PC-3 (cell line): ENCODE data around the gene TKT. TPM values are rescaled to one million over a fixed set of nuclear protein-coding genes. Genes with fewer than 3 reads are reported as not detected.

Experiments used
- ATAC-seq: fragments of 200-7000 bp; cut with Tn5 transposase; 2 replicates; pipeline ENCODE4 v1.9.1; 2020; ENCODE audit warnings: mild to moderate bottlenecking, moderate library complexity
- BruUV-seq: library from RNA; stranded (reverse); fragments of 400-500 nt; replicated peaks from 2 replicates; lab custom pipeline; 2021; lab: Mats Ljungman, UMichigan
- CTCF ChIA-PET: fragments of 300-600 bp; sonication (Branson Sonifier 250); formaldehyde crosslinking; loops from one replicate; lab custom pipeline; 2022; ENCODE audit warnings: antibody characterized with exemption; lab: Charles Lee
- POLR2A ChIA-PET: fragments of 300-600 bp; sonication (Branson Sonifier 250); formaldehyde crosslinking; loops from one replicate; lab custom pipeline; 2022; ENCODE audit warnings: antibody characterized with exemption; ENCODE audit not compliant: unreplicated experiment; lab: Charles Lee
- DNase-seq: peaks from one replicate; pipeline ENCODE4 v3.0.0-alpha.2; 2015
- H2AFZ ChIP-seq: fragments of 300-600 bp; sonication (generic); 2 replicates; pipeline ENCODE4 v1.6.0; 2016; ENCODE audit warnings: antibody characterized with exemption, low read length
- H3F3A ChIP-seq: fragments of 300-600 bp; sonication (generic); one replicate; pipeline ENCODE4 v1.6.0; 2017; ENCODE audit warnings: antibody characterized with exemption, low read length, control low read depth, mild to moderate bottlenecking; ENCODE audit not compliant: unreplicated experiment
- H3K27ac ChIP-seq: fragments of 300-600 bp; sonication (generic); 2 replicates; pipeline ENCODE4 v1.5.1; 2016; ENCODE audit warnings: mild to moderate bottlenecking, low read length
- H3K27me3 ChIP-seq: fragments of 300-600 bp; sonication (generic); 2 replicates; pipeline ENCODE4 v1.6.1; 2016; ENCODE audit warnings: low read length, mixed read lengths
- H3K36me3 ChIP-seq: fragments of 300-600 bp; sonication (generic); 2 replicates; pipeline ENCODE4 v1.6.1; 2016; ENCODE audit warnings: low read depth, mixed run types, low read length, mixed read lengths
- H3K4me1 ChIP-seq: fragments of 300-600 bp; sonication (generic); 2 replicates; pipeline ENCODE4 v1.5.1; 2016; ENCODE audit warnings: low read length; ENCODE audit not compliant: insufficient read depth
- H3K4me2 ChIP-seq: fragments of 300-600 bp; sonication (generic); 2 replicates; pipeline ENCODE4 v1.6.0; 2016; ENCODE audit warnings: low read length
- H3K4me3 ChIP-seq: fragments of 300-600 bp; sonication (generic); 2 replicates; pipeline ENCODE4 v1.5.1; 2016; ENCODE audit warnings: mild to moderate bottlenecking, low read length, mixed read lengths
- H3K79me2 ChIP-seq: fragments of 300-600 bp; sonication (generic); 2 replicates; pipeline ENCODE4 v1.6.1; 2017; ENCODE audit warnings: low read length, mixed read lengths
- H3K9ac ChIP-seq: fragments of 300-600 bp; sonication (generic); 2 replicates; pipeline ENCODE4 v1.6.0; 2016; ENCODE audit warnings: mild to moderate bottlenecking, low read length
- H3K9me2 ChIP-seq: fragments of 300-600 bp; sonication (generic); replicated peaks from 2 replicates; pipeline ENCODE4 v1.6.1; 2016; ENCODE audit warnings: mixed run types, low read length, mixed read lengths
- H3K9me3 ChIP-seq: fragments of 300-600 bp; sonication (generic); 2 replicates; pipeline ENCODE4 v1.6.1; 2016; ENCODE audit warnings: low read length, mixed read lengths
- H4K20me1 ChIP-seq: fragments of 300-600 bp; sonication (generic); 2 replicates; pipeline ENCODE4 v1.6.1; 2016; ENCODE audit warnings: low read length, mixed read lengths
- CTCF ChIP-seq: fragments of 300-600 bp; sonication (generic); conservative IDR thresholded peaks from 2 replicates; pipeline ENCODE4 v1.5.1; 2017; ENCODE audit warnings: antibody characterized with exemption, low read depth, mild to moderate bottlenecking, low read length
- EZH2 ChIP-seq: fragments of 300-600 bp; sonication (generic); IDR thresholded peaks from one replicate; pipeline ENCODE4 v1.6.1; 2017; ENCODE audit warnings: antibody characterized with exemption, mild to moderate bottlenecking, low read length; ENCODE audit not compliant: unreplicated experiment
- EZH2phosphoT487 ChIP-seq: fragments of 300-600 bp; sonication (generic); IDR thresholded peaks from 2 replicates; pipeline ENCODE4 v1.6.1; 2018; ENCODE audit warnings: mild to moderate bottlenecking, antibody characterized with exemption, low read length, borderline replicate concordance
- intact Hi-C: fragments of 100-400 bp; cut with micrococcal nuclease; formaldehyde crosslinking; loops from 2 replicates; pipeline ENCODE4 v1.9.0; 2023
- total RNA-seq: library from RNA; depleted of rRNA; stranded (reverse); fragments of >200 nt; gene quantifications from 2 replicates; pipeline ENCODE4 v1.2.3, GENCODE V29; 2014

Gene TKT
- total RNA-seq, 1 experiment from 2014 or later, result 486 TPM

- Histone ChIP-seq H3K9ac (no peak overlapping the region), H3K27me3 (no peaks in the 10 kb centered on the region), H2AFZ (no peak overlapping the region), H3K79me2 (no peaks in the 10 kb centered on the region), H3K9me2 (no peaks in the 10 kb centered on the region), H3K9me3 (no peaks in the 10 kb centered on the region), H3K4me2 (no peak overlapping the region), H3K27ac (no peak overlapping the region), H3K4me1 (no peaks in the 10 kb centered on the region; the same call in 1 of the 2 replicates), H4K20me1 (no peaks in the 10 kb centered on the region), H3K4me3 (no peak overlapping the region), H3F3A (no peaks in the 10 kb centered on the region), H3K36me3 (peaks cover 41% of the 10 kb centered on the region)
- POLR2A ChIA-PET, result no interaction called here
- TF ChIP-seq CTCF, result no peak
- no peak for TF ChIP-seq EZH2phosphoT487
- no peak for TF ChIP-seq EZH2
- CTCF ChIA-PET, result no interaction called here
- no peak for ATAC-seq
- intact Hi-C loops, result no loop called here
- no peak for DNase-seq
- no TSS peak for BruUV-seq
These were observed 72.3 kb downstream of the TKT start for GRCh38 chr3:53183514-53183913.

DNA sequence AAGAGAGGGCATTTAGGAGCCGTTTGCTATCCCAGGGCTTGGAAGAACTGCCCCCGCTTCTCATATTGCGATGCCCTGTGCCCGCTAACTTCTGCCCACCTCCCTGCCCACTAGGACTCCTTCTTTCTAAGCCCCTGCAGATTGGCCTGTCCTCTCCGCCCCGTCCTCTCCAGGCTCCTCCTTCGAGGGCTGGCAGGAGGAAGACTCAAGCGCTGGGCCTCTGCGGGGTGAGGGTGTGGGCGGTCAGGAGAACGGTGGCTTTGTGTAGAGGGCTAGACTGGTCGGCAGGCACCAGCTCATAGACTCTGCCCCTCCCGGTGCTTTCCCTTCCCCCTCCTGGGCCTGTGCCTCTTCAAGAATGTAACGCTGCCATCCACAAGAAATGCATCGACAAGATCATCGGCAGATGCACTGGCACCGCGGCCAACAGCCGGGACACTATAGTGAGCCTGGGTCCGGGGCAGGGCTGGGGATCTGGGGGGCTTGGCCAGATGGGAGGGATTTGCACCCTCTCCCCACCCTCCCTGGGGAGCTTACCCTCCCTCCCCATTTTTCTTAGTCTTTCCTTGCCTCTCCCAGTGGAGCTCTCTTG, 73.0 kb downstream of the TKT start:
- Histone ChIP-seq H3K27me3 (no peaks in the 10 kb centered on the region), H3F3A (no peaks in the 10 kb centered on the region), H2AFZ (no peak overlapping the region), H4K20me1 (no peaks in the 10 kb centered on the region), H3K9me3 (no peaks in the 10 kb centered on the region), H3K27ac (no peak overlapping the region), H3K4me3 (no peak overlapping the region), H3K4me2 (no peak overlapping the region), H3K36me3 (peaks cover 36% of the 10 kb centered on the region), H3K4me1 (no peaks in the 10 kb centered on the region; the same call in 1 of the 2 replicates), H3K79me2 (no peaks in the 10 kb centered on the region), H3K9ac (no peak overlapping the region), H3K9me2 (no peaks in the 10 kb centered on the region)
- no peak for TF ChIP-seq EZH2
- TF ChIP-seq CTCF, result no peak
- no peak for TF ChIP-seq EZH2phosphoT487
- POLR2A ChIA-PET, result no interaction called here
- ATAC-seq (no peak), DNase-seq (no peak)
- BruUV-seq, result no TSS peak
- CTCF ChIA-PET, result no interaction called here
- intact Hi-C loops, result no loop called here

GRCh38 chr3:53181528-53181927, 74.3 kb downstream of the TKT start:
- ChIA-PET CTCF (no interaction called here), POLR2A (no interaction called here)
- DNase-seq (no peak), ATAC-seq (peak; percentile 19; the same call in 1 of the 2 replicates)
- H3K9ac ChIP-seq, result no peak overlapping the region
- no peaks in the 10 kb centered on the region for H3K9me3 ChIP-seq
- H3K4me1 ChIP-seq, result no peaks in the 10 kb centered on the region
- intact Hi-C loops, result no loop called here
- H2AFZ ChIP-seq, result no peak overlapping the region
- H3K4me3 ChIP-seq, result no peak overlapping the region
- no peaks in the 10 kb centered on the region for H4K20me1 ChIP-seq
- no peaks in the 10 kb centered on the region for H3K9me2 ChIP-seq
- TF ChIP-seq EZH2, result no peak
- peak; percentile 14; the same call in 1 of the 2 replicates for TF ChIP-seq CTCF
- TF ChIP-seq EZH2phosphoT487, result no peak
- no peak overlapping the region for H3K27ac ChIP-seq
- BruUV-seq, result no TSS peak
- no peak overlapping the region for H3K4me2 ChIP-seq
- H3K36me3 ChIP-seq, result peaks cover 35% of the 10 kb centered on the region
- H3F3A ChIP-seq, result no peaks in the 10 kb centered on the region
- H3K27me3 ChIP-seq, result no peaks in the 10 kb centered on the region
- H3K79me2 ChIP-seq, result no peaks in the 10 kb centered on the region
